GM12878 (cell line): ENCODE data around the gene TTLL10. TPM values are rescaled to one million over a fixed set of nuclear protein-coding genes. Genes with fewer than 3 reads are reported as not detected.
A peak's percentile ranks its signal among the peaks of the same experiment; 100 is the strongest.

Experiments
- ATAC-seq: fragments of 200-7000 bp; cut with Tn5 transposase; 3 replicates; pipeline ENCODE4 v1.9.1; 2020; ENCODE audit warnings: mild to moderate bottlenecking, moderate library complexity
- BruUV-seq: library from RNA; stranded (reverse); fragments of 400-500 nt; replicated peaks from 2 replicates; lab custom pipeline; 2021; lab: Mats Ljungman, UMichigan
- CTCF ChIA-PET: fragments of 300-600 bp; sonication (Branson Sonifier 250); formaldehyde crosslinking; extraction: SDS; loops from one replicate; lab custom pipeline; 2021; ENCODE audit warnings: inconsistent platforms; lab: Yijun Ruan, JAX
- POLR2A ChIA-PET: fragments of 350-600 bp; formaldehyde crosslinking; extraction: SDS; loops from one replicate; lab custom pipeline; 2021; ENCODE audit warnings: inconsistent platforms; lab: Charles Lee
- RAD21 ChIA-PET: fragments of 300-600 bp; sonication (Branson Sonifier 250); formaldehyde crosslinking; loops from one replicate; lab custom pipeline; 2023; ENCODE audit warnings: antibody characterized with exemption; ENCODE audit not compliant: unreplicated experiment; lab: Charles Lee
- SMC1A ChIA-PET: fragments of 300-600 bp; sonication (Branson Sonifier 250); formaldehyde crosslinking; loops from one replicate; lab custom pipeline; 2023; ENCODE audit not compliant: unreplicated experiment, uncharacterized antibody; lab: Charles Lee
- DNase-seq: peaks from one replicate; pipeline ENCODE4 v3.0.0-alpha.2; 2011; ENCODE audit warnings: low read depth, low spot score
- FAIRE-seq: peaks from 3 replicates; lab custom pipeline; 2011; peaks lifted over from hg19 to GRCh38; lab: Jason Lieb, UNC
- H2AFZ ChIP-seq: 2 replicates; pipeline ENCODE4 v1.6.0; 2011; ENCODE audit warnings: low read depth, low read length, control low read depth; ENCODE audit not compliant: control insufficient read depth
- H3K27ac ChIP-seq: 2 replicates; pipeline ENCODE4 v1.5.1; 2011; ENCODE audit warnings: control low read depth; ENCODE audit not compliant: control insufficient read depth, insufficient read depth
- H3K27me3 ChIP-seq, 2 experiments: replicated peaks in 1 of 2; 2 replicates each; pipeline versions ENCODE4 v1.6.0 to v1.6.1; 2011; ENCODE audit warnings: low read length in 1 of 2; ENCODE audit not compliant: control insufficient read depth in 2 of 2, insufficient read depth in 2 of 2
- H3K36me3 ChIP-seq, 2 experiments: 2 replicates each; pipeline ENCODE4 v1.5.1; 2011; ENCODE audit warnings: low read length in 1 of 2; ENCODE audit not compliant: control insufficient read depth in 2 of 2, insufficient read depth in 2 of 2
- H3K4me1 ChIP-seq: 2 replicates; pipeline ENCODE4 v1.6.1; 2011; ENCODE audit warnings: mild to moderate bottlenecking, low read length, moderate library complexity, mixed read lengths; ENCODE audit not compliant: control insufficient read depth, insufficient read depth
- H3K4me2 ChIP-seq: 2 replicates; pipeline ENCODE4 v1.6.0; 2011; ENCODE audit warnings: control low read depth; ENCODE audit not compliant: control insufficient read depth, insufficient read depth
- H3K4me3 ChIP-seq: fragments of 200-600 bp; sonication (generic); 2 replicates; pipeline ENCODE4 v1.5.1; 2016
- H3K79me2 ChIP-seq: 2 replicates; pipeline ENCODE4 v1.6.0; 2011; ENCODE audit warnings: low read length; ENCODE audit not compliant: control insufficient read depth, insufficient read depth
- H3K9ac ChIP-seq: 2 replicates; pipeline ENCODE4 v1.8.0; 2011; ENCODE audit warnings: low read length, control low read depth, mixed read lengths; ENCODE audit not compliant: control insufficient read depth, insufficient read depth
- H3K9me3 ChIP-seq: replicated peaks from 3 replicates; pipeline ENCODE4 v1.5.1; 2011; ENCODE audit warnings: mild to moderate bottlenecking, low read length; ENCODE audit not compliant: control insufficient read depth, insufficient read depth
- H4K20me1 ChIP-seq: 2 replicates; pipeline ENCODE4 v1.6.0; 2011; ENCODE audit not compliant: control insufficient read depth, insufficient read depth
- NR2F1 ChIP-seq: fragments of 450-650 bp; conservative IDR thresholded peaks from 2 replicates; pipeline ENCODE4 v1.6.1; 2017; ENCODE audit warnings: mild to moderate bottlenecking
- YBX1 ChIP-seq: fragments of 450-650 bp; IDR thresholded peaks from 2 replicates; pipeline ENCODE4 v1.6.1; 2016; ENCODE audit warnings: antibody characterized with exemption
- WGBS: methylation state at CpG from one replicate; pipeline ENCODE4 v1.1.6; 2016; ENCODE audit warnings: low lambda C conversion rate; ENCODE audit not compliant: insufficient replicate concordance, insufficient coverage; ENCODE audit errors: missing lambda C conversion rate; 5-methylcytosine and 5-hydroxymethylcytosine counted together
- in situ Hi-C: fragments of 300-500 bp; cut with MboI; formaldehyde crosslinking; loops from 9 replicates; pipeline ENCODE4 v1.14.3; 2018; ENCODE audit warnings: mixed read lengths
- intact Hi-C: fragments of 100-400 bp; cut with micrococcal nuclease; formaldehyde crosslinking; loops from one replicate; pipeline ENCODE4 v1.14.2; 2022; ENCODE audit not compliant: unreplicated experiment
- polyA plus RNA-seq, 11 experiments: library from polyadenylated mRNA; depleted of rRNA in 4 of 11; unstranded in 6 of 11; stranded (reverse) in 5 of 11; fragments of >200 nt; fragmentation: Nextera tagmentation in 4 of 11; fragmentation: Illumina TruSeq in 1 of 11; extraction: Ambion mirVana in 4 of 11; extraction: Trizol in 1 of 11; gene quantifications; 1 replicate in 1 of 11; 2 replicates in 10 of 11; pipeline versions ENCODE4 v1.2.1 to v1.2.3, GENCODE V29; 2011 to 2016; ENCODE audit warnings: inconsistent platforms in 2 of 11, missing spikeins in 2 of 11, low read depth in 1 of 11
- total RNA-seq, 4 experiments: library from RNA; depleted of rRNA in 3 of 4; stranded (reverse); fragments of >200 nt in 3 of 4; fragmentation: Illumina TruSeq in 1 of 4; extraction: Trizol in 1 of 4; gene quantifications; 2 replicates each; pipeline versions ENCODE4 v1.2.1 to v1.2.3, GENCODE V29; 2013 to 2021
- TF ChIP-seq, protein P1 (sequence below): fragments of 450-650 bp; IDR thresholded peaks from 2 replicates; pipeline ENCODE4 v1.6.1; 2016; ENCODE audit warnings: mild to moderate bottlenecking

The TTLL10 gene
- total and polyA plus RNA-seq, 10 of the 15 experiments (the other 5 are each of a cell fraction or from before 2014, with no cell fraction given) = not detected

DNA sequence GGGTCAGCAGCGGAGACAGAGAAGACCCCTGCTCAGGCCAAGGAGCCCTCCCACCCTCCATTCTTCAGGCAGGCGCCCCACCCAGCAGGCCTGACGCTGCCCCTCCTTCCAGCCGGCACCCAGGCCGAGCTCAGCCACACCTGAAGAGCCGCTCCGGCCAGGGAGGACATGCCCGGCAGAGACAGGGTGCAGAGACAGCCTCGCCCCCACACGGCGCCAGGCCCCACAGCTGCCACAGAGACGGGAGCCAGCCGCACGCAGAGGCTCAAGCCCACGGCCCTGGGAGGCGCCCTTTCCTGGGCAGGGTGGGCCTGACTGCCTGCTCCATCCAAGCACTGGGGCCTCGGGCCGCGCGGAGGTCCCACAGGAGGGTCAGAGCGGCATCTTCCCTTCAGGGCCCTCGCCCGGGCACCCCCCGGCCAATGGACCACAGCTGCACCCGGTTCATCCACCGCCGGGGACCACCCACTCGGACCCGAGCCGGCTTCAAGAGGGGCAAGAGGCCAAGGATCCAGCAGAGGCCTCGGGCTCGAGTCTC lies 5.2 kb downstream of the TTLL10 start (continued):
- TF ChIP-seq YBX1 = no peak

- H3K9ac ChIP-seq = no peak overlapping the region
- no TSS peak for BruUV-seq
These were observed 5.8 kb downstream of the TTLL10 start for GRCh38 chr1:1179346-1179982.

More at GRCh38 chr1:1179346-1179982, 5.8 kb downstream of the TTLL10 start:
- Histone ChIP-seq H3K4me2 (no peak overlapping the region), H3K9me3 (no peaks in the 10 kb centered on the region; the same call in 2 of the 3 replicates), H3K4me3 (no peak overlapping the region), H4K20me1 (no peaks in the 10 kb centered on the region), H3K4me1 (no peaks in the 10 kb centered on the region), H3K27ac (no peak overlapping the region), H3K36me3 (no peaks in the 10 kb centered on the region), H3K27me3 (no peaks in the 10 kb centered on the region; a peak in 2 of 4 replicates), H2AFZ (no peak overlapping the region), H3K79me2 (no peaks in the 10 kb centered on the region)
- TF ChIP-seq, protein P1, sequence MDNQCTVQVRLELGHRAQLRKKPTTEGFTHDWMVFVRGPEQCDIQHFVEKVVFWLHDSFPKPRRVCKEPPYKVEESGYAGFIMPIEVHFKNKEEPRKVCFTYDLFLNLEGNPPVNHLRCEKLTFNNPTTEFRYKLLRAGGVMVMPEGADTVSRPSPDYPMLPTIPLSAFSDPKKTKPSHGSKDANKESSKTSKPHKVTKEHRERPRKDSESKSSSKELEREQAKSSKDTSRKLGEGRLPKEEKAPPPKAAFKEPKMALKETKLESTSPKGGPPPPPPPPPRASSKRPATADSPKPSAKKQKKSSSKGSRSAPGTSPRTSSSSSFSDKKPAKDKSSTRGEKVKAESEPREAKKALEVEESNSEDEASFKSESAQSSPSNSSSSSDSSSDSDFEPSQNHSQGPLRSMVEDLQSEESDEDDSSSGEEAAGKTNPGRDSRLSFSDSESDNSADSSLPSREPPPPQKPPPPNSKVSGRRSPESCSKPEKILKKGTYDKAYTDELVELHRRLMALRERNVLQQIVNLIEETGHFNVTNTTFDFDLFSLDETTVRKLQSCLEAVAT = no peak
- TF ChIP-seq NR2F1 = 0 out of 2 replicates have a peak, but pooled peaks have one; percentile 16
- ChIA-PET CTCF (no interaction called here), RAD21 (no interaction called here), SMC1A (no interaction called here), POLR2A (no interaction called here)
- no peak for FAIRE-seq
- in situ Hi-C loops = no loop called here
- no peak for DNase-seq
- 4% methylated on average over 21 of the region's 25 CpGs for WGBS
- intact Hi-C loops = no loop called here
- peak; percentile 25; the same call in 2 of the 3 replicates for ATAC-seq
